ENCODE data around the gene CPE.

- TF ChIP-seq, protein P1, sequence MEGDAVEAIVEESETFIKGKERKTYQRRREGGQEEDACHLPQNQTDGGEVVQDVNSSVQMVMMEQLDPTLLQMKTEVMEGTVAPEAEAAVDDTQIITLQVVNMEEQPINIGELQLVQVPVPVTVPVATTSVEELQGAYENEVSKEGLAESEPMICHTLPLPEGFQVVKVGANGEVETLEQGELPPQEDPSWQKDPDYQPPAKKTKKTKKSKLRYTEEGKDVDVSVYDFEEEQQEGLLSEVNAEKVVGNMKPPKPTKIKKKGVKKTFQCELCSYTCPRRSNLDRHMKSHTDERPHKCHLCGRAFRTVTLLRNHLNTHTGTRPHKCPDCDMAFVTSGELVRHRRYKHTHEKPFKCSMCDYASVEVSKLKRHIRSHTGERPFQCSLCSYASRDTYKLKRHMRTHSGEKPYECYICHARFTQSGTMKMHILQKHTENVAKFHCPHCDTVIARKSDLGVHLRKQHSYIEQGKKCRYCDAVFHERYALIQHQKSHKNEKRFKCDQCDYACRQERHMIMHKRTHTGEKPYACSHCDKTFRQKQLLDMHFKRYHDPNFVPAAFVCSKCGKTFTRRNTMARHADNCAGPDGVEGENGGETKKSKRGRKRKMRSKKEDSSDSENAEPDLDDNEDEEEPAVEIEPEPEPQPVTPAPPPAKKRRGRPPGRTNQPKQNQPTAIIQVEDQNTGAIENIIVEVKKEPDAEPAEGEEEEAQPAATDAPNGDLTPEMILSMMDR (IDR thresholded peaks at IDR 0.05; ENCODE audit: low read length): no peak
- no peak for TF ChIP-seq EZH2phosphoT487 (IDR thresholded peaks at IDR 0.05; ENCODE audit: low read length)
Observed at GRCh38 chr4:165541851-165542459, 163.1 kb downstream of the CPE start.
